Fibroblast of lung (primary cell): Measurements from ENCODE around the gene TBXA2R. TPM values are rescaled to one million over a fixed set of nuclear protein-coding genes. Genes with fewer than 3 reads are reported as not detected.

Source experiments
- DNase-seq, 2 donors: peaks; one replicate each; pipeline versions ENCODE4 v3.0.0 to v3.0.0-alpha.2; 2010; ENCODE audit warnings: low read depth in 2 of 2
- H2AFZ ChIP-seq: 2 replicates; pipeline ENCODE4 v1.5.1; 2012; ENCODE audit warnings: low read length, control low read depth, inconsistent platforms
- H3K27ac ChIP-seq: 2 replicates; pipeline ENCODE4 v1.5.1; 2011; ENCODE audit warnings: low read length, control low read depth; ENCODE audit not compliant: insufficient read depth
- H3K27me3 ChIP-seq: 2 replicates; pipeline ENCODE4 v1.5.1; 2011; ENCODE audit warnings: mild to moderate bottlenecking, low read length; ENCODE audit not compliant: control insufficient read depth, insufficient read depth
- H3K36me3 ChIP-seq: 2 replicates; pipeline ENCODE4 v1.5.1; 2011; ENCODE audit warnings: low read length; ENCODE audit not compliant: control insufficient read depth, insufficient read depth
- H3K4me1 ChIP-seq: 2 replicates; pipeline ENCODE4 v1.5.1; 2011; ENCODE audit warnings: low read length; ENCODE audit not compliant: control insufficient read depth, insufficient read depth; ENCODE audit errors: extremely low read depth
- H3K4me2 ChIP-seq: 2 replicates; pipeline ENCODE4 v1.5.1; 2011; ENCODE audit warnings: low read length, control low read depth; ENCODE audit not compliant: insufficient read depth; ENCODE audit errors: extremely low read depth
- H3K4me3 ChIP-seq, 4 experiments: fragments of 200-600 bp in 1 of 4; sonication (generic) in 1 of 4; replicated peaks in 1 of 4; 2 replicates each; pipeline ENCODE4 v1.5.1; 2011 to 2016; ENCODE audit warnings: low read length in 4 of 4, low read depth in 3 of 4, mild to moderate bottlenecking in 3 of 4, control low read depth in 2 of 4, inconsistent platforms in 1 of 4, mixed read lengths in 1 of 4; ENCODE audit not compliant: insufficient read depth in 1 of 4; ENCODE audit errors: control extremely low read depth in 1 of 4
- H3K79me2 ChIP-seq: 2 replicates; pipeline ENCODE4 v1.5.1; 2012; ENCODE audit warnings: mild to moderate bottlenecking, low read length, inconsistent platforms; ENCODE audit not compliant: control insufficient read depth, insufficient read depth
- H3K9ac ChIP-seq: 2 replicates; pipeline ENCODE4 v1.5.1; 2011; ENCODE audit warnings: mild to moderate bottlenecking, low read length, control low read depth; ENCODE audit not compliant: insufficient read depth
- H3K9me3 ChIP-seq: 2 replicates; pipeline ENCODE4 v1.5.1; 2012; ENCODE audit warnings: low read depth, low read length; ENCODE audit not compliant: control insufficient read depth, insufficient read depth
- H4K20me1 ChIP-seq: 2 replicates; pipeline ENCODE4 v1.5.1; 2011; ENCODE audit warnings: low read length; ENCODE audit not compliant: control insufficient read depth, insufficient read depth; ENCODE audit errors: extremely low read depth
- EZH2 ChIP-seq: IDR thresholded peaks from 2 replicates; pipeline ENCODE4 v1.5.1; 2012; ENCODE audit warnings: low read length, control low read depth, mild to moderate bottlenecking; ENCODE audit errors: missing control alignments
- polyA plus RNA-seq, 2 donors: library from polyadenylated mRNA; depleted of rRNA in 1 of 2; stranded (reverse) in 1 of 2; unstranded in 1 of 2; fragments of >200 nt; gene quantifications; 2 replicates each; pipeline ENCODE4 v1.2.1, GENCODE V29; 2011 to 2012; ENCODE audit warnings: missing spikeins in 1 of 2
- total RNA-seq: library from RNA; depleted of rRNA; stranded (reverse); fragments of >200 nt; gene quantifications from 2 replicates; pipeline ENCODE4 v1.2.1, GENCODE V29; 2014
- TF ChIP-seq, protein P1 (sequence below), 2 donors: IDR thresholded peaks in 1 of 2; conservative IDR thresholded peaks in 1 of 2; 1 replicate in 1 of 2; 2 replicates in 1 of 2; pipeline ENCODE4 v1.5.1; 2011 to 2012; ENCODE audit warnings: low read length in 2 of 2, control low read depth in 1 of 2, inconsistent platforms in 1 of 2, low read depth in 1 of 2, mild to moderate bottlenecking in 1 of 2

Gene TBXA2R
- total and polyA plus RNA-seq, 2 donors (not counting 1 experiment from before 2014, with no cell fraction given) = 1.3 to 1.8 TPM

DNA sequence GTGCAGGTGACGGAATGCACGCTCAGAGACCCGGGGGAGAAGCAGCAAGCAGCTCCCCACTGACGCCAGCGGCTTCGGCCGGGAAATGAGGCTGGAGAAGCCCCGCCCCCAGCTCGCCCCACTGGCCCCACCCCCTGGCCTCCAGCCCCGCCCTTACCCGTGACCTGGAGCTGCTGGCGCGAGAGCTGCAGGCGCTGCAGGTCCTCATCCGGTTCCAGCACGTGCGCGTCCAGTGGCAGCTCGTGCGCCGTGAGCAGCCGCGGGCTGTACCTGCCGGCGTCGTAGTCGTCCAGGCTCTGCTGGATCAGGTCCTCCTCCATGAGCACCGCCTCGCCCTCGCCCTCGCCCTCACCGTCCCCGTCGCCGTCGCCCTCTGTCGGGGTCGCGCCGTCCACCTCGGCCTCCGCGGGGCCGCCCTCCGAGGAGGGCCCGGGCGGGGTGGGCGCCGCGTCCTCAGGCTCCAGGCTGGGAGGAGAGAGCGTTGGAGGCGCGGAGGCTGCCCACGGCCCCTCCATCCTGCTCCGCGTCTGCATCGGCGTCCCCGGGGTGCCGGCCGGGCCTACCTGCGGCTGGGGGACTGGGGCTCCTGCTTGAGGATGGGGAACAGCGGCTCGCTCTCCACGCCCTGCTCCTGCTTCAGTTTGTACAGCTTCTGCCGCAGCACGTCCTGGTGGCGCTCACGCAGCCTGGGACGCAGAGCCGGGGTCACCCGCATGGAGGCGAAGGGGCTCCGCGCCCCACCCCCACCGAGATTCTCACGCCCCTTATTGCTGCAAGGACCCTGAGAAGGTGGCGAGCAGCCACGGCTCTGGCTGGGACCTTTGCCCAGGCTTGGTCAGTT is 6.4 kb upstream of the TBXA2R start:
- no peak for TF ChIP-seq EZH2
- TF ChIP-seq, protein P1, sequence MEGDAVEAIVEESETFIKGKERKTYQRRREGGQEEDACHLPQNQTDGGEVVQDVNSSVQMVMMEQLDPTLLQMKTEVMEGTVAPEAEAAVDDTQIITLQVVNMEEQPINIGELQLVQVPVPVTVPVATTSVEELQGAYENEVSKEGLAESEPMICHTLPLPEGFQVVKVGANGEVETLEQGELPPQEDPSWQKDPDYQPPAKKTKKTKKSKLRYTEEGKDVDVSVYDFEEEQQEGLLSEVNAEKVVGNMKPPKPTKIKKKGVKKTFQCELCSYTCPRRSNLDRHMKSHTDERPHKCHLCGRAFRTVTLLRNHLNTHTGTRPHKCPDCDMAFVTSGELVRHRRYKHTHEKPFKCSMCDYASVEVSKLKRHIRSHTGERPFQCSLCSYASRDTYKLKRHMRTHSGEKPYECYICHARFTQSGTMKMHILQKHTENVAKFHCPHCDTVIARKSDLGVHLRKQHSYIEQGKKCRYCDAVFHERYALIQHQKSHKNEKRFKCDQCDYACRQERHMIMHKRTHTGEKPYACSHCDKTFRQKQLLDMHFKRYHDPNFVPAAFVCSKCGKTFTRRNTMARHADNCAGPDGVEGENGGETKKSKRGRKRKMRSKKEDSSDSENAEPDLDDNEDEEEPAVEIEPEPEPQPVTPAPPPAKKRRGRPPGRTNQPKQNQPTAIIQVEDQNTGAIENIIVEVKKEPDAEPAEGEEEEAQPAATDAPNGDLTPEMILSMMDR (conservative IDR thresholded peaks at IDR 0.05 in 1 of 2, IDR thresholded peaks at IDR 0.05 in 1 of 2; ENCODE audit: low read depth in 1 of 2, low read length in 2 of 2) = no peak
- Histone ChIP-seq H3K4me3 (no peak overlapping the region), H4K20me1 (no peaks in the 10 kb centered on the region), H3K27ac (no peak overlapping the region), H3K4me2 (no peak overlapping the region), H3K36me3 (peaks cover 19% of the 10 kb centered on the region), H2AFZ (no peak overlapping the region), H3K27me3 (no peaks in the 10 kb centered on the region), H3K9ac (no peak overlapping the region), H3K4me1 (no peaks in the 10 kb centered on the region), H3K79me2 (no peaks in the 10 kb centered on the region), H3K9me3 (no peaks in the 10 kb centered on the region)
- peak in 1 of 2 donors; percentile 27 for DNase-seq

DNA sequence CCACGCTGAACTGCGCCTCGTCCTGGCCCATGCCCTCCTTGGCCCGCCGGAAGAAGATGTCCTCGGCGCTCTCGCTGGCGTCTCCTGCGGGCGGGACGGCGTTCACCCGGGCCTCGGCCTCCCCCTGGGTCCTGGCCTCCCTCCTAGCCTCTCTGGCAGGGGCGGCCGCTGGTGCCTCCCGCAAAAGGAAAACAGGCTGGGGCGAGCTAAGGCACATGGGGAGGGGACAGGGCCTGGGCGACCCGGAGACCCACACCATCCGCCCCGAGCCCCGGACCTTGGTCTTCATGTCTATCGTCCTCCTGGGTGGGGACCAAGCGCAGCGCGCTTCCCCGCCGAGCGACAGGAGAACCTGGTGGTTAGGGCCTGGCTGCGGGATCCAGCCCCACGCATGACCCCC is 5.7 kb upstream of the TBXA2R start:
- H3K79me2 ChIP-seq = no peaks in the 10 kb centered on the region
- no peak for TF ChIP-seq EZH2
- TF ChIP-seq, protein P1 (conservative IDR thresholded peaks at IDR 0.05 in 1 of 2, IDR thresholded peaks at IDR 0.05 in 1 of 2; ENCODE audit: low read depth in 1 of 2, low read length in 2 of 2) = no peak
- H4K20me1 ChIP-seq = no peaks in the 10 kb centered on the region
- no peaks in the 10 kb centered on the region for H3K9me3 ChIP-seq
- no peak overlapping the region for H3K9ac ChIP-seq
- H3K4me3 ChIP-seq = no peak overlapping the region
- no peak overlapping the region for H2AFZ ChIP-seq
- no peak overlapping the region for H3K4me2 ChIP-seq
- H3K4me1 ChIP-seq = peaks cover 2% of the 10 kb centered on the region
- DNase-seq = no peak
- no peaks in the 10 kb centered on the region for H3K27me3 ChIP-seq
- no peak overlapping the region for H3K27ac ChIP-seq
- peaks cover 19% of the 10 kb centered on the region for H3K36me3 ChIP-seq

DNA sequence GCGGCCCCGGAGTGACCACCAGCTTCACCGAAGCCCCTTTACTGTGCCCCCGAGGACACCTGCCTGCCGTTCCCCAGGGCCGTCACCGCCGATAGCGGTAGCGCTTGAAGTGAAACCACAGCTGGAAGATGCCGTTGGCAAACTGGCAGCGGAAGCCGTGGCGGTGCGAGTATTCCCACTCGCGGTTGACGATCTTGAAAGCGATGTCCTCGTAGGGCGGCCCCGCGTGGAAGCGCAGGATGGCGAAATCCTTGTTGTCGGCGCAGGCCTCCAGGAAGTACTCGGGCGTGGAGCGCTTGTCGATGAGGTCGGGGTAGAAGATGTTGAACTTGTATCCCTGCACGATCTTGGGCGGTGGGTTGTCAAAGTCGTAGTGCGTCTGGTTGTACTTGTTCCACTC is 5.2 kb upstream of the TBXA2R start:
- Histone ChIP-seq H3K27me3 (no peaks in the 10 kb centered on the region), H3K27ac (no peak overlapping the region), H3K9ac (no peak overlapping the region), H3K36me3 (peaks cover 19% of the 10 kb centered on the region), H3K79me2 (no peaks in the 10 kb centered on the region), H2AFZ (no peak overlapping the region), H3K9me3 (no peaks in the 10 kb centered on the region), H3K4me1 (peaks cover 4% of the 10 kb centered on the region), H4K20me1 (no peaks in the 10 kb centered on the region), H3K4me2 (no peak overlapping the region), H3K4me3 (no peak overlapping the region)
- DNase-seq = no peak
- TF ChIP-seq EZH2 = no peak
- TF ChIP-seq, protein P1 (conservative IDR thresholded peaks at IDR 0.05 in 1 of 2, IDR thresholded peaks at IDR 0.05 in 1 of 2; ENCODE audit: low read depth in 1 of 2, low read length in 2 of 2) = no peak
